ENCODE measurements around the gene PRDM16.

DNA sequence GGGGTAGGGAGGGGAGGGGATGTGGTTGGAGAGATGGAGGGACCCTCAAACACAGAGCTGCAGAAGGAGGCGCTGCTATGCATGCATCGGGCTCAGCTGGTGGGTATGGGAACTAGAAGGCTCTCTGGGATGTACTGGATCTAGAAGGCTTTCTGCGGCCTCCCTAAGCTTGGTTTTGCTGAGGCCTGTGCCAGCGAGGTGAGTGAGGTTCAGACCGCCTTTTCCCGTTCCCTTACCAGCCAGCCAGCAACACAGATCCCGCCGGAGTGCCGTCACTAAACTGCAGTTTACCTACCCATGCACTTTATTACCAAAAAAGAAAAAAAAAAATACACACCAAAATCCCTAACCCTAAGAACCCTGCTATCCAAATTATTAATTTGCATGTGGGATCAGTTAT lies 180.2 kb downstream of the PRDM16 start:
- TF ChIP-seq POLR2A (IDR thresholded peaks at IDR 0.05; ENCODE audit: low read length) = no peak
- no peak for TF ChIP-seq GATA1 (IDR thresholded peaks at IDR 0.05; ENCODE audit: low read depth, low read length)

Measured in erythroblast (primary cell).